Ovary (tissue), 3 donors: Measurements from ENCODE around the gene INPP1.

Experiments
- POLR2A ChIP-seq: fragments of 450-650 bp; IDR thresholded peaks from one replicate; pipeline ENCODE4 v1.6.1; 2017; ENCODE audit warnings: antibody characterized with exemption, mild to moderate bottlenecking, moderate library complexity
- TF ChIP-seq, protein P1 (sequence below), 3 donors: fragments of 450-650 bp in 2 of 3; fragments of 200-600 bp in 1 of 3; IDR thresholded peaks; one replicate each; pipeline versions ENCODE4 v1.5.1 to v1.8.0; 2016 to 2022; ENCODE audit warnings: antibody characterized with exemption in 3 of 3, mild to moderate bottlenecking in 1 of 3
- donor health status: DM: no; HTN: no; CAD: no.

DNA sequence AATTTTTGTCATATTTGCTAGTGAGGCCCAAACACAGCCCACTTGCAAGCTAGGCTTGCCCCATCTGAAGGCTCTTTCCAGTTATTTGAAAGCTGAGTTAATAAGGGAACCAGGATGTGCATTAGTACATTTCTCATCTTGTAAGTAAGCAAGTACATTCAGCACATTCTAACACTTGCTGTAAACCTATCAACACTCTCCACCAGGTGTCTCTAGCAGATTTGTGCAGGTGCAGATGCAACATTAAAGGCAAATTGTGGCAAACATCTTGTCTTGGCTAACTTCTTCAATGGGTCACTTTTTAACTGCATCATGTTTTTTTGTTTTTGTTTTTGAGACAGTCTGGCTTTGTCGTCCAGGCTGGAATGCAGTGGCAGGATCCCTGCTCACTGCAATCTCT is 39.5 kb downstream of the INPP1 start:
- TF ChIP-seq, protein P1, sequence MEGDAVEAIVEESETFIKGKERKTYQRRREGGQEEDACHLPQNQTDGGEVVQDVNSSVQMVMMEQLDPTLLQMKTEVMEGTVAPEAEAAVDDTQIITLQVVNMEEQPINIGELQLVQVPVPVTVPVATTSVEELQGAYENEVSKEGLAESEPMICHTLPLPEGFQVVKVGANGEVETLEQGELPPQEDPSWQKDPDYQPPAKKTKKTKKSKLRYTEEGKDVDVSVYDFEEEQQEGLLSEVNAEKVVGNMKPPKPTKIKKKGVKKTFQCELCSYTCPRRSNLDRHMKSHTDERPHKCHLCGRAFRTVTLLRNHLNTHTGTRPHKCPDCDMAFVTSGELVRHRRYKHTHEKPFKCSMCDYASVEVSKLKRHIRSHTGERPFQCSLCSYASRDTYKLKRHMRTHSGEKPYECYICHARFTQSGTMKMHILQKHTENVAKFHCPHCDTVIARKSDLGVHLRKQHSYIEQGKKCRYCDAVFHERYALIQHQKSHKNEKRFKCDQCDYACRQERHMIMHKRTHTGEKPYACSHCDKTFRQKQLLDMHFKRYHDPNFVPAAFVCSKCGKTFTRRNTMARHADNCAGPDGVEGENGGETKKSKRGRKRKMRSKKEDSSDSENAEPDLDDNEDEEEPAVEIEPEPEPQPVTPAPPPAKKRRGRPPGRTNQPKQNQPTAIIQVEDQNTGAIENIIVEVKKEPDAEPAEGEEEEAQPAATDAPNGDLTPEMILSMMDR (IDR thresholded peaks at IDR 0.05), result no peak
- TF ChIP-seq POLR2A, result no peak
